Right lobe of liver (tissue), 6 donors: ENCODE measurements around the gene BCL2A1. TPM values are rescaled to one million over a fixed set of nuclear protein-coding genes. Genes with fewer than 3 reads are reported as not detected.

Experiments
- ATAC-seq, 4 donors: fragments of 200-7000 bp; cut with Tn5 transposase; one replicate each; pipeline ENCODE4 v1.9.1; 2020; ENCODE audit warnings: mild to moderate bottlenecking in 4 of 4, moderate library complexity in 4 of 4
- DNase-seq, 3 donors: peaks; one replicate each; pipeline ENCODE4 v3.0.0-alpha.2; 2020
- H3K27ac ChIP-seq, 3 donors: fragments of 200-600 bp; one replicate each; pipeline ENCODE4 v1.8.0; 2022
- H3K27me3 ChIP-seq, 2 donors: fragments of 200-600 bp; one replicate each; pipeline ENCODE4 v1.8.0; 2022
- H3K36me3 ChIP-seq, 4 donors: fragments of 200-600 bp; sonication (generic) in 1 of 4; one replicate each; pipeline versions ENCODE4 v1.5.1 to v1.8.0; 2017 to 2022; ENCODE audit warnings: control low read depth in 1 of 4
- H3K4me1 ChIP-seq, 4 donors: fragments of 200-600 bp; sonication (generic) in 1 of 4; one replicate each; pipeline versions ENCODE4 v1.5.1 to v1.8.0; 2017 to 2022; ENCODE audit warnings: control low read depth in 1 of 4
- H3K4me3 ChIP-seq, 3 donors: fragments of 200-600 bp; one replicate each; pipeline ENCODE4 v1.8.0; 2022
- H3K9me3 ChIP-seq, 4 donors: fragments of 200-600 bp; sonication (generic) in 1 of 4; one replicate each; pipeline versions ENCODE4 v1.5.1 to v1.8.0; 2017 to 2022; ENCODE audit warnings: control low read depth in 1 of 4
- POLR2A ChIP-seq: fragments of 450-650 bp; IDR thresholded peaks from one replicate; pipeline ENCODE4 v1.6.1; 2017; ENCODE audit warnings: antibody characterized with exemption, mild to moderate bottlenecking
- WGBS: methylation state at CpG from one replicate; pipeline ENCODE4 v1.1.6; 2018; ENCODE audit warnings: low coverage, low lambda C conversion rate; ENCODE audit not compliant: insufficient coverage; ENCODE audit errors: missing lambda C conversion rate; 5-methylcytosine and 5-hydroxymethylcytosine counted together
- intact Hi-C, 2 donors: fragments of 100-400 bp; cut with DNase I; formaldehyde crosslinking; loops; one replicate each; pipeline versions ENCODE4 v1.11.2 to v1.14.1; 2022
- total RNA-seq, 6 experiments: library from RNA; depleted of rRNA in 2 of 6; stranded (reverse); fragments of >200 nt in 2 of 6; fragmentation: NEBNext Ultra II Directional in 3 of 6; extraction: Animal tissue kit (Norgen Biotek cat#: 25700) in 3 of 6; gene quantifications; one replicate each; pipeline versions ENCODE4 v1.1.0 to v1.2.4, GENCODE V29; 2016 to 2023
- TF ChIP-seq, protein P1 (sequence below), 4 donors: fragments of 200-600 bp in 3 of 4; fragments of 450-650 bp in 1 of 4; IDR thresholded peaks; one replicate each; pipeline versions ENCODE4 v1.5.1 to v1.8.0; 2016 to 2022; ENCODE audit warnings: antibody characterized with exemption in 4 of 4, mild to moderate bottlenecking in 2 of 4
- donor health status: DM: no; HTN: yes; CAD: no.
- donor health status: DM: no; HTN: no; CAD: no.
- donor health status: DM: no; HTN: no; CAD: no.
- donor health status: DM: no; HTN: yes; CAD: no.
- donor health status: DM: no; HTN: yes; CAD: no.

BCL2A1 gene
- total RNA-seq, 6 experiments from 2014 or later: 0.26 to 6.9 (median 1.8) TPM

DNA sequence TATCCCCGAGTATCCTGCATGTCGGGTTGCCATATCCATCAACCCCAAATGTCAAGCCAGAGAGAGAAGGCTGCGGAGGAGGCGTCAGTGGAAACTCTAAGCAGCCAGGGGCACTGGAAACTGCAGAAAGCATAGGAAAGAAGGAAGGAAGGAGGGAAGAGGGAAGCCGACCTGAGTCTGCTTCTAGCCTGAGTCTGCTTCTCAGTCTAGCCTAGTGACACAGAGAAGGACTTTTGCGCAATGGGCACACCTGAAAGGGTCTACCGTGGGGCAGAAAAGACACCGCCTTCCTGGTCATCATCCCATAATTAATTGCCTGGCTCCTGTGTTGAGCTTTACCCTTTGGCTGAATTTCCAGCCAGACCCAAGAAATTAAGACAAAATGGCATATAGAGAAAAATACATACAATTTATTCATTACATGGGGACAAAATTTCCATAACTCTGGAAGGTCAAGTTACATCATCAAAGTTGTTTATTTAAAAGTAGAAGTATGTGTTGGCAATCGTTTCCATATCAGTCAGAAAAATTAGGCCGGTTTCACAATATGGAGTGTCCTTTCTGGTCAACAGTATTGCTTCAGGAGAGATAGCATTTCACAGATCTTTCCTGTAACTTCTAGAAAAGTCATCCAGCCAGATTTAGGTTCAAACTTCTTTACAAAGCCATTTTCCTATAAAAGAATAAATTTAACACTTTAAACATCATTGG is 10.3 kb downstream of the BCL2A1 start:
- Histone ChIP-seq H3K27ac (peak overlapping the region; percentile 67 to 90 (median 82)), H3K4me1 (peaks cover 0 to 29% (median 2%) of the 10 kb centered on the region in 4 donors), H3K4me3 (peak overlapping the region in 1 of 3 donors; percentile 2), H3K9me3 (no peaks in the 10 kb centered on the region), H3K36me3 (no peaks in the 10 kb centered on the region), H3K27me3 (no peaks in the 10 kb centered on the region)
- intact Hi-C loops: no loop called here
- ATAC-seq (peak; percentile 64 to 76 (median 66)), DNase-seq (peak in 1 of 3 donors; percentile 67)
- 41% methylated on average over 10 of the region's 10 CpGs for WGBS
- TF ChIP-seq, protein P1, sequence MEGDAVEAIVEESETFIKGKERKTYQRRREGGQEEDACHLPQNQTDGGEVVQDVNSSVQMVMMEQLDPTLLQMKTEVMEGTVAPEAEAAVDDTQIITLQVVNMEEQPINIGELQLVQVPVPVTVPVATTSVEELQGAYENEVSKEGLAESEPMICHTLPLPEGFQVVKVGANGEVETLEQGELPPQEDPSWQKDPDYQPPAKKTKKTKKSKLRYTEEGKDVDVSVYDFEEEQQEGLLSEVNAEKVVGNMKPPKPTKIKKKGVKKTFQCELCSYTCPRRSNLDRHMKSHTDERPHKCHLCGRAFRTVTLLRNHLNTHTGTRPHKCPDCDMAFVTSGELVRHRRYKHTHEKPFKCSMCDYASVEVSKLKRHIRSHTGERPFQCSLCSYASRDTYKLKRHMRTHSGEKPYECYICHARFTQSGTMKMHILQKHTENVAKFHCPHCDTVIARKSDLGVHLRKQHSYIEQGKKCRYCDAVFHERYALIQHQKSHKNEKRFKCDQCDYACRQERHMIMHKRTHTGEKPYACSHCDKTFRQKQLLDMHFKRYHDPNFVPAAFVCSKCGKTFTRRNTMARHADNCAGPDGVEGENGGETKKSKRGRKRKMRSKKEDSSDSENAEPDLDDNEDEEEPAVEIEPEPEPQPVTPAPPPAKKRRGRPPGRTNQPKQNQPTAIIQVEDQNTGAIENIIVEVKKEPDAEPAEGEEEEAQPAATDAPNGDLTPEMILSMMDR (IDR thresholded peaks at IDR 0.05): no peak
- peak; percentile 13 for TF ChIP-seq POLR2A

DNA sequence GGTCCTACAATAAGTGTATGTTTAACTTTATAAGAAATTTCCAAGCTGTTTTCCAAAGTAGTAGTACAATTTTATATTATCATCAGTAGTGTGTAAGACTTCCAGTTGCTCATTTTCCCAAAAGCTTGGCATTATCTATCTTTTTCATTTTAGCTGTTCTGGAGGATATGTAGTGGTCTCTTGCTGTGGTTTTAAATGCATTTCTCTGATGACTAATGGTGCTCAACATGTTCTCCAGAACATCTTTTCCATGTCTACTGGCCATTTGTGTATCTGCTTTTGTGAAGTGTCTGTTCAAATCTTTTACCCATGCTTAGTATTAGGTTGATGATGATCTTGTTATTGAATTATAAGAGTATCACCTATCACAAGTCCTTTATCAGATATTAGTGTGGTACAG is 13.3 kb downstream of the BCL2A1 start:
- intact Hi-C loops: no loop called here
- H3K9me3 ChIP-seq: no peaks in the 10 kb centered on the region
- peak overlapping the region in 2 of 3 donors; percentile 42 to 77 for H3K27ac ChIP-seq
- H3K4me3 ChIP-seq: no peak overlapping the region
- ATAC-seq: no peak
- no peak for TF ChIP-seq POLR2A
- TF ChIP-seq, protein P1 (IDR thresholded peaks at IDR 0.05): no peak
- no peak for DNase-seq
- H3K27me3 ChIP-seq: no peaks in the 10 kb centered on the region
- no peaks in the 10 kb centered on the region for H3K36me3 ChIP-seq
- H3K4me1 ChIP-seq: peaks cover 0 to 30% (median 2%) of the 10 kb centered on the region in 4 donors

DNA sequence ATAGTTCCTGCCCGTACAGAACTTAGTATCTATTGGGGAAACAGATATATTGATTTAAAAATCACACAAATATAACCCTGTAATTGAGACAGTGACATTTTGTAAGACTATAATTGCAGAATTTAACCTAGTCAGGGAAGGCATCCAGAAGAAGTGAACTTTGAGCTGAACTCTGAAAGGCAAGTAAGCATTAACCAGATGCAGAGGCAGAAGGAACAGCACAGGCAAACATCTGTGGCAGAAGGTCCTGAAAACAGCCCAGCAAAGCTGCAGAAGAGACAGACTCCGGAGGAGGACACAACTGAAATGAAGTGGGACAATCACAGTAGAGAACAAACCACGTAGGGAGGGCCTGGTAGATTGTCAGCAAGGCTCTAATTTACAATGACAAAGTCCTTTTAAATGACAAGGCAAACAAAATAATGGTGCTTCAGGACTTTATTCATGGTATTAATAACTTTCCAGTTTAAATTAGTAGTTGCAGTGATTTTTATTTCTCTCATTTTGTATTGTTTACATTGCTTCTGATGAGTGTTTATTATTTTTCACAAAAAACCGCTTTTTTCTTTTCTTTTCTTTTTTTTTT is 14.5 kb downstream of the BCL2A1 start:
- no peak overlapping the region for H3K4me3 ChIP-seq
- DNase-seq (peak in 1 of 3 donors; percentile 57), ATAC-seq (peak; percentile 53 to 77 (median 70))
- no peaks in the 10 kb centered on the region for H3K36me3 ChIP-seq
- H3K9me3 ChIP-seq: no peaks in the 10 kb centered on the region
- intact Hi-C loops: no loop called here
- H3K27me3 ChIP-seq: no peaks in the 10 kb centered on the region
- peaks cover 0 to 29% (median 2%) of the 10 kb centered on the region in 4 donors for H3K4me1 ChIP-seq
- H3K27ac ChIP-seq: peak overlapping the region in 2 of 3 donors; percentile 42 to 77
- TF ChIP-seq POLR2A: no peak
- 41% methylated on average over 4 of the region's 4 CpGs for WGBS

DNA sequence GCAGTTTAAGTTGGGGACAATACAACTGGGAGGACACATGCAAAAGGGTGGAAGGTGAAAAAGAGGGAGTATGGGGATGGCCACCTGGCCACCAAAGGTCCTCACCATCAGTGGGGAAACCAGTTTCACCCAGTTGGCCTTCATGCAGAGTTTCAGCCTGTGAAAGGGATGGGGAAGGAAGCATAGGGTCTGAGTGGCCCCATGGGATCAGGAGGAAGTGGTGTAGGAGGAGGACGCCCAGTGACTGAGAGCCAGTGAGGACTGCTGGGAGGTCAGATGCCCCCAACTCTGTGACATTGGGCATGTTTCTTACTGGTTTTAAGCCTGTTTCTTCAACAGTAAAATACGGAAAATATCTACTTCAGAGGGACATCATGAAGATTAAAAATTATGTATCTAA is 16.3 kb downstream of the BCL2A1 start:
- WGBS: 78% methylated on average over 2 of the region's 2 CpGs
- no peaks in the 10 kb centered on the region for H3K36me3 ChIP-seq
- H3K27me3 ChIP-seq: no peaks in the 10 kb centered on the region
- peak overlapping the region in 1 of 3 donors; percentile 18 for H3K27ac ChIP-seq
- peaks cover 0 to 25% (median 2%) of the 10 kb centered on the region in 4 donors for H3K4me1 ChIP-seq
- H3K4me3 ChIP-seq: no peak overlapping the region
- no peak for TF ChIP-seq POLR2A
- TF ChIP-seq, protein P1 (IDR thresholded peaks at IDR 0.05): no peak
- DNase-seq (peak in 1 of 3 donors; percentile 46), ATAC-seq (peak in 3 of 4 donors; percentile 43 to 48 (median 47))
- intact Hi-C loops: no loop called here
- no peaks in the 10 kb centered on the region for H3K9me3 ChIP-seq

DNA sequence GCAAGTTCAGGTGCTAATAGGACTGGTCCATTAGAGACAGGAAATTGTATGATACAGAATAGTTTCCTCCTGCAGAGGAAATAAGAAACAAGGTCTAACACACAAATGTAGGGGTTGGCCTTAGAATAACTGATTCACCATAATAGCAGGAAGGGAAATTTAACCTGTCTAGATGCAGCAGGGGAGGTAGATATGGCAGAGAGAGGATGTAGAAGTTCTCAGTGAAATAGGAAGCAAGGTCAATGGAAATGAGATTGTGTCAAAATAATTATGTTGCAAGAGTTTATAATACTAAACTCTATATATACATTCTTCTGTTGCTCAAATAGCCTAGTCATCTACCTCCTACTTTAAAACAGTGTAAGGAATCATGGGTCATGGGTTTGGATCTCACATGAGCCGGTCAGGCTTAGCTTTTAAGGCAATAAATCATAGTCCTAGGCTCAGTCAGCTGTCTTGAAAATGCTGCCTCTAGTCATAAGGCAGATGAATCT is 17.0 kb downstream of the BCL2A1 start:
- no peaks in the 10 kb centered on the region for H3K9me3 ChIP-seq
- H3K27ac ChIP-seq: peak overlapping the region in 1 of 3 donors; percentile 18
- TF ChIP-seq, protein P1 (IDR thresholded peaks at IDR 0.05): no peak
- TF ChIP-seq POLR2A: no peak
- 40% methylated on average over 1 of the region's 1 CpG for WGBS
- H3K36me3 ChIP-seq: no peaks in the 10 kb centered on the region
- no peak overlapping the region for H3K4me3 ChIP-seq
- no peak for DNase-seq
- no peaks in the 10 kb centered on the region for H3K27me3 ChIP-seq
- intact Hi-C loops: no loop called here
- ATAC-seq: peak in 1 of 4 donors; percentile 25
- peaks cover 0 to 25% (median 2%) of the 10 kb centered on the region in 4 donors for H3K4me1 ChIP-seq
